ENCODE data around the gene PLAGL2.
"Not testable (repeated sequence)": the region's sequence is repeated elsewhere in the genome, so short reads cannot be mapped to it uniquely, and the experiment has no call there.

Gene PLAGL2

GRCh38 chr20:32181606-32182005 lies 25.9 kb downstream of the PLAGL2 start:
- DNase-seq, result no peak

GRCh38 chr20:32179934-32180333 lies 27.6 kb downstream of the PLAGL2 start:
- no peak for DNase-seq

GRCh38 chr20:32179515-32179914 lies 28.0 kb downstream of the PLAGL2 start:
- no peak for DNase-seq

GRCh38 chr20:32177696-32178095 lies 29.8 kb downstream of the PLAGL2 start:
- not testable (repeated sequence) for DNase-seq

DNA sequence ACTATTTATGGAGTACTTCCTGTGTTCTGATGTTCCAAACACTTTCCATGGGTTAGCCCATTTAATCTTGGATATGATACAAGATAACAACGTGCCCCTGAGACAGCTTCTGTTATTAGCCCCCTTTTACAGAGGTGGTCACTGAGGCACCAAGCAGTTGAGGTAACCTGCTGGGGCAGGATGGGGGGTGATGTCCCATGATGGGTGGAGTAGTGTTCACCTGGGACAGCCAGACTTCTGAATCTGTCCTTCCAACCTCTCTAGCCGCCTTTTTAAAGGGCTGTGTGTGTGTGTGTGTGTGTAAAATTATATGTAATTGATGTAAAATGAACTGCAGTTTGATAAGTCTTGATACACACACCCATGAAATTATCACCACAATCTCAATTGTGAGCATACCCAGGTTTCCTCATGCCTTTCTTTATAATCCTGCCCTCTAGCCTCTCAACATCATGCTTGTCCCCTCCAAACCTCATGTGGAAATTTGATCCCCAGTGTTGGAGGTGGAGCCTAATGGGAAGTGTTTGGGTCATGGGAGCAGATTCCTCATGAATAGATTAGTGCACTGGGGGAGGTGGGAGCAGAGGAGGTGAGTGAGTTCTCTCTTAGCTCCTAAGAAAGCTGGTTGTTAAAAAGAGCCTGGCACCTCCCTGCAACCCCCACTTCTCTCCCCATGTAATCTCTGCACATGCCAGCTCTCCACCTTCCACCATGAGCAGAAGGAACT lies 39.2 kb downstream of the PLAGL2 start:
- no peak for DNase-seq

DNA sequence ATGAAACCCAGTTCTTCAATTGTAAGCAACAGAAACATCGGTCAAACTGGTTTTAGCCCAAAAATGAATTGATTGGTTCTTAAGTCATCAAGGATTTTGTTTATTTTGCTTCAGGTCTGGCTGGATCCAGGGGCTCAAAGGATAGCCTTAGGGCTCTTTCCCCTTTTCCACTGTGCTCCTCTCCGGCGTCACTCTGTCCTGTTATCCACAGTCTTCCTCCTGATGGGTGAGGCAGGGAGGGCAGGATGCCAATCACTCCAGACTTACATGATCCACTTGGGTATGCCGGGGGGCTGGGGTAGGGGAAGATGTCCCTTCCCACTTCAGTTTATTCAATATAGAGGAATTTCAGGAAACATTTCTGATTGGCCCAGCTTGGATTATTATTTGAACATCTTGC lies 40.0 kb downstream of the PLAGL2 start:
- DNase-seq, result no peak

DNA sequence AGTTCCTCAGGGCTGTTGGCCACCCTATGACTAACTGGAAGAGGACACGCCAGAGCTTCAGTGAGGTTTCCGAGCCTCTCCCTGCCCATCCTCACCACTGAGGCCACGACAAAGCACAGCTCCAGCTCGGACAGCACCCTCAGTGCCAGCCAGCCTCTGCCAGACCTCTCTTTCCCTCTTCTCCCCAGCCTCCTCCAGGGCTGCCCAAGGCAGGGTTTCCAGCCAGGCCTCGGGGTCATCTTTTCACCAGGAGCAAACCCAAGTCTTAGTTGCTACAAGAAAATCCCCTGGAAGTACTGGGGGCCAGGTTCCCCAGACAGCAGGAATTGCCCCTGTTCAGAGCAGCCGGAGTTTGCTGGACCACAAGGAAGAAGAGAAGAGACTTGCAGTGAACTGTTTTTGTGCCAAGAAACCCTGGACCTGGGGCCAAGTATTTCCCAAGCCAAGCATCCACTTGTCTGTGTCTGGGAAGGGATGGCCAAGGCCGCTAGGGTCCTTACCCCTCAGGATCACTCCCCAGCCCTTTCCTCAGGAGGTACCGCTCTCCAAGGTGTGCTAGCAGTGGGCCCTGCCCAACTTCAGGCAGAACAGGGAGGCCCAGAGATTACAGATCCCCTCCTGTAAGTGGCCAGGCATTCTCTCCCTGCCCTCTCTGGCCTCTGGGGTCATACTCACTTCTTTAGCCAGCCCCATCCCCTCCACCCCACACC lies 41.6 kb downstream of the PLAGL2 start:
- DNase-seq, result no peak

GRCh38 chr20:32164984-32165735 lies 42.4 kb downstream of the PLAGL2 start:
- no peak for DNase-seq

DNA sequence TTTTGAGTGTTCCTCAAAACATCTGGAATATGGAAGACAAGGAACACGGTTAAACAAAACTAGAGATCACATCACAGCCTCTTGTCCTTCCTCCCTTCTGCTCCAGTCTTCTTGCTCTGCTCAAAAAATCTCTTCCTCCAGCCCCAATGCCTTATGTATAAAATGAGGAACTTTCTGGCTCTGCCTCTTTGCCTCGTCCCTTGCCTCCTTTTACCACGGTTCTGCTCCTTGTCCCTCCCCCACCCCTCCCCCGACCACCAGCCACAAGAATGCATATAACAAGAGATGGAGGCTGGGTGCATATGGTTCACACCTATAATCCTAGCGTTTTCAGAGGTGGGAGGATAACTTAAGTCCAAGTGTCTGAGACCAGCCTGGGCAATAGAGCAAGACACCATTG lies 43.6 kb downstream of the PLAGL2 start:
- no peak for DNase-seq

GRCh38 chr20:32162351-32162750 lies 45.2 kb downstream of the PLAGL2 start:
- no peak for DNase-seq

DNA sequence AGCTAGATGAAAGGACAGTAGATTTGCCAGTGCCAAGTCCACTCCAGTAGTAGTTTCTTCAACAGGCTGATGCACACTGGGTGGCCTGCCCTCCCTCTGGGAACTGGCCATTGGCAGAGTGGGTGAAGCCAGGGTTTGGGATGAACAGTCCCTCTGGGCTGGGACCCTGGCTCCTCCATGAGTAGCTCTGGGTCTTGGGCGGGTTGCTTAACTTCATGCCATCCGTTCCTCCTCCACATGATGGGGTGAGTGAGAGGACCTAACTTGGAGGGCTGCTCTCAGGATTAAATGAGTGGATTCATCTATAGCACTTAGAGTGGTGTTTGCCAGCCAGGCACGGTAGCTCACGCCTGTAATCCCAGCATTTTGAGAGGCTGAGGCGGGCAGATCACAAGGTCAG lies 47.2 kb downstream of the PLAGL2 start:
- DNase-seq, result no peak

- no peak for DNase-seq
Measured at GRCh38 chr20:32159766-32160221, 47.7 kb downstream of the PLAGL2 start.

DNA sequence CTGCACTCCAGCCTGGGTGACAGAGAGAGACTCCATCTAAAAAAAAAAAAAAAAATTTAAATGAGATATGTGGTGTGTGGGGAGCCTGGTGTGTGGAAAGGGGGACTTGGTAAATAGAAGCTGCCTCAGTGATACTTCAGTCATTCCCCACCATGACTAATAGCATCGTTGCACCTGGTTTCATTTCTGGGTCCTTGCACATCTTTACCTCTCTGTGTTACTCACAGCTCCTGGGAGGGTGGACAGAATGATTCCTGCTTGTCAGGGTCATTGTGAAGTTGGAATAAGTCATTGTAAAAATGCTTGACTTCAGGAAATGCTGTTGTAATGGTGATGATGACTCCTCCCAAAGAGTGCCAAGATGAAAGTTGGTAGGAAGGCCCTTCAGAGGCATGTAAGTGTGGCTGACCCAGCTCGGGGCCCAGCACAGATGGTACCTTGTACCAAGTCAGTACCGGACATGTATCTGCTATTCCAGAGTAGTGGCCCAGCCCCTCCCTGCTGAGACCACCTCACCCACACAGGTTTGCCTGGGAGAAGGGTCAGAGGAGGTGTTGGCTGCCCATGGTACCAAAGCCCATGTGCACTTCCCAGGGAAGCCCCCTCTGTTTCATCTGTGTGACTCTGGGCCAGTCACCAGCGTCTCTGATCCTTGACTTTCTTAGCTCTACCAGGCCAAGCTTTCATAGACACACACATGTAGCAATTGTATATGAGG lies 48.4 kb downstream of the PLAGL2 start:
- no peak for DNase-seq

DNA sequence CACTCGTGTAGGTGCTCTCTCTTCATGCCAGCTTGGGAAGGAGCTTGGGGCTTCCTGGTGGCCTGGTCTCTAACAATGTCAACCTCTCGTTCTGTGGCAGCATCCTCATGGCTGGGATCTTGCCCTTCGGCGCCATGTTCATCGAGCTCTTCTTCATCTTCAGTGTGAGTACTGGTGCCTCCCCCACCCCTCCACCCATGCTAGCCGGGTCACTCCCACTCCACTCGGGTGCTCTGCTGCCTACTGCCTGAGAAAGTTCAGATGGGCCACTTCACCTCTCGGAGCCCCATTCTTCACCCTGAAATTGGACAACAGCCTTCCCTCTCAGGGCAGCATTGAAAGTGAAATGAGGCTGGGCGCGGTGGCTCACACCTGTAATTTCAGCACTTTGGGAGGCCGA lies 49.2 kb downstream of the PLAGL2 start:
- DNase-seq, result no peak

DNA sequence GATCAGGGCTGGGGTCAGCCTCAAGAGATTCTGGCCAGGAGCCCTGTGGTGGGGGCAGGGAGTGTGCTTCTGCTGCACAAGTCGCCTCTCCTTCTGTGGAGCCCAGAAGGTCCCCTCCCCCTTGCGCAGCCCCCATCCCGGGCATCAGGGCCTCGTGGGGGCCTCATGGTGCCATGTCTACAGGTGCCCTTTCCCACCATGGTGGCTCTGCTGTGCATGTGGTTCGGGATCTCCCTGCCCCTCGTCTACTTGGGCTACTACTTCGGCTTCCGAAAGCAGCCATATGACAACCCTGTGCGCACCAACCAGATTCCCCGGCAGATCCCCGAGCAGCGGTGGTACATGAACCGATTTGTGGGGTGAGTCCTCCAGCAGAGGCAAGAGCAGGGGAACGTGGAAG lies 49.9 kb downstream of the PLAGL2 start:
- DNase-seq, result no peak

GRCh38 chr20:32155017-32155981 lies 52.2 kb downstream of the PLAGL2 start:
- DNase-seq, result no peak

DNA sequence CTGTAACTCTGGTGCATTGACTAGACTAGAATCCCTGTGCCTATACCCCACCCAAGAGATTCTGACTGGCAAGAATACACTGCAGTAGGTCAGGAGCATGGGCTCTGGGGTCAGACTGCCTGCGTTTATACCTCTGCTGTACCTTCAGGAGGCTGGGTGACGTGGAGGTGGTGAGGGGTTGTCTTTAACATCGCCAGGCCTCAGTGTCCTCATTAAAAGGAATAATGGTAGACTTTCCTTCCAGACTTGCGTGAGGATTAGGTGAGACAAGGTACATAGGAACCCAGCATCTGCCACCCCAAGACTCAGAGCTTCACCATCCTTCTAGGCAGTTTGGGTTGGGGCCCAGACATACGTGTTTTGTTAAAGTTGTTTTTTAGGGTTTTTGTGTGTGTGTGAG lies 53.8 kb downstream of the PLAGL2 start:
- no peak for DNase-seq

DNA sequence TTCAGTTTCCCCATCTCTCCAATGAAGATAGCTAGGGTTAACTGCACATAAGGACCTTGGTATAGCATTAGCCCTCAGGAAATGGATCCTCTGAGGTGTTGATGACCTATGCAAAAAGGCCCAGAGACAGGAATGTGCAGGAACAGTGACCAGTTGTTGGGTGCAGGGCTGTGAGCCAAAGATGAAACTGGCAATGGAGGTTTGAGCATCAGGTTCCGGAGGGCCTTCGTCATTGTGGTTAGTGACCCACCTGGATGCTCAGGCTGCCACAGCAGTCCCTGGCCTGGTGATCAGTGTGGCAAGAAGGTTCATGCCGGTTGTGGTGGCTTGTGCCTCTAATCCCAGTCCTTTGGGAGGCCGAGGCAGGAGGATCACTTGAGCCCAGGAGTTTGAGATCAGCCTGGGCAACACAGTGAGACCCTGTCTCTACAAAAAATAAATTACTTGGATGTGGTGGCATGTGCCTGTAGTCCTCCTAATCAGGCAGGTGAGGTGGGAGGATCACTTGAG lies 54.3 kb downstream of the PLAGL2 start:
- no peak for DNase-seq

GRCh38 chr20:32152421-32153155 lies 55.0 kb downstream of the PLAGL2 start:
- no peak for DNase-seq

GRCh38 chr20:32150291-32150848 lies 57.2 kb downstream of the PLAGL2 start:
- DNase-seq, result no peak

Measured in activated CD4-positive, CD25-positive, alpha-beta regulatory T cell (primary cell).